G401 (cell line): Measurements from ENCODE around the gene SOX5. TPM values are rescaled to one million over a fixed set of nuclear protein-coding genes. Genes with fewer than 3 reads are reported as not detected.
"Not testable (repeated sequence)": the region's sequence is repeated elsewhere in the genome, so short reads cannot be mapped to it uniquely, and the experiment has no call there.

Experiments used
- DNase-seq: peaks from one replicate; pipeline ENCODE4 v3.0.0-alpha.2; 2015; ENCODE audit warnings: low spot score
- in situ Hi-C: cut with HindIII; loops from 2 replicates; pipeline ENCODE4 v1.10.0; 2016; ENCODE audit warnings: low sequenced_read_pairs, mixed read lengths
- total RNA-seq: library from RNA; depleted of rRNA; stranded (reverse); fragments of >200 nt; shearing (Covaris generic); gene quantifications from 2 replicates; pipeline ENCODE4 v1.2.3, GENCODE V29; 2014

SOX5 gene
- total RNA-seq, 1 experiment from 2014 or later, result not detected

DNA sequence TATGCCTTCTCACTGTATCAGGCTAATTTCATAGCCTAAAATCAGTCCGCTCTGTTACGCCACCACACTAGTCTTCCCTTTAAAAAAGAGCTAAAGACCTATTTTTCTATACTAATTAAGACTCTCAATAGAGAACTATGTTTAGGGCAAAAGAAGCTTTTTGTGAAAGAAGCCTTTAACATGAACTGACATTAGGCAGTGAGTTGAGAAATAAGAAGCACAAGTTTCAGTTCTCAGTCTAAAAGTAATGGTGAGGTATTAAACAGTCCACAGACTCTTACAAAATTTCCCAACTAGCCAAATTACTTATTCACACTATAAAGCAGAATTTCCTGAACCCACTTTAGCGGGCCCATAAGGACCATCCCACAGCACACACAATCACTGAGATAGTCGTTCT lies 93.7 kb downstream of the SOX5 start:
- in situ Hi-C loops, result no loop called here

DNA sequence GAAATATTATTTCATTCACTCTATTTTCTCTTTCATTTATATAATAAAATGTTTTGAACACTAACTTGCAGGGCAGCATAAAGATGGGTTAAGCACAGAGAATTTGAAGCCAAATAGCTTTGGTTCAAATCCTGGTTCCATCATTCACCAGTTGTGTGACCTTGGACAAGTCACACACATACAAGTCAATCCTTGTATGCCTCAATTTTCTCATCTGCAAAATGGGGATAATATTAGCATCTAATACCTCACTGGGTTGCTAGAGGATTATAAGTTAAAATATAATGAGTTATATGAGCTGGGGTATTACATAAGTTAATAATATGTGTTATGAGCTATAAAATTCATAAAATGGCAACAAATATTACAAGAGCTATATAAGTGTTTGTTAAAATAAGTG lies 94.9 kb downstream of the SOX5 start:
- in situ Hi-C loops, result no loop called here
- DNase-seq, result no peak

More for the DNA sequence above, 93.7 kb downstream of the SOX5 start:
- DNase-seq, result no peak

DNA sequence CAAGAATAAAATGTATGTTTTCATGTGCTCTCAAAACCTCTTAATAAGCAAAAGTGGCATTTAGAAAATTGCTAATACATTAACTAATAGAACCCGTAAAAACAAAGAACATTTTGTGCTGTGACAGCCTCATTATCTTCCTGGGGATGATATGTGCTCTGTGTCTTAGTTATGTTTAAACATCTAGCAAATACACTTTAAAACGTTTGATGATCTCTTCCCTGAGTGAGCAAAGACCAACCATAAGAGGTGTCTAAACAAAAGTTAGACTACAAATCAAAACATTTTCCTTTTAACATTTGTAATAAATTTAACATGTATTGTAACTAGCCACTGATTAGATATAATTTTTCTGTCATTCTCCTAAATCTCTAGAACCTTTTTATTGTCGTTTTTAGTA lies 95.8 kb downstream of the SOX5 start:
- no peak for DNase-seq
- in situ Hi-C loops, result no loop called here

DNA sequence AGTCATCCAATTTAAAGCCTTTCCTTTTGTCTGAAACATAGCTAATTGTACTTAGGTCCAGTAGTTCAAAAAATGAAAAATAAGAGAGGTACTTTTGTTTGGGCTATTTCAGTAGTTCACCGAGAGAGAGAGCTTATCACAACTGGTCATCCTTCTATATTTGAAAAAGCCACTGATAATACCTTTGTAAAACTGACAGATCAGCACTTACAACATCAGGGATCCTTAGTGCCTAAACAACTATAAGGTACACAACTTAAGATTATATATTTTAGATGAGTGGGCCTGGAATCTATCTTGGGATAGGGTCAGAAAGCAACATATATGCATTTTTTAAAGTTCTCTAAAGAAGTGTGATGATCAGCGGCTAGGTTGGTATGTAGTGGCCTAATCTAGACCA lies 97.9 kb downstream of the SOX5 start:
- in situ Hi-C loops, result no loop called here
- DNase-seq, result no peak

DNA sequence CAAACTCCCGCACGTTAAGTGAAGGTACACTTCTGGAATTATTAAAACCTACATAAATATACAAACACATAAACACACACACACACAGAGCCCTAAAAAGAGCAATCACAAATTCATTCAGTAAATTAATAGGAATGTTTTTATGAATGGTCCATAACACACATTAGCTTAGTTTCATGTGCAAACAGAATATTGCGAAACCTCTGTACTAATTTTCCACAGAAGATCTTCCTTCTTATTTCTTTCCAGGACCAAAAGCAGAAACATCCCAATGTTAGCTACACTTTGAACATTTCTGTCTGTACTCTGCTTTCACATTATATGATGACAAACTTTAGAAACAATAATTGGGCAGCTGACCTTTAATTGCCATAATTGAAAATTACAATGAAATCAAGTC lies 101.6 kb downstream of the SOX5 start:
- in situ Hi-C loops, result no loop called here
- DNase-seq, result no peak

DNA sequence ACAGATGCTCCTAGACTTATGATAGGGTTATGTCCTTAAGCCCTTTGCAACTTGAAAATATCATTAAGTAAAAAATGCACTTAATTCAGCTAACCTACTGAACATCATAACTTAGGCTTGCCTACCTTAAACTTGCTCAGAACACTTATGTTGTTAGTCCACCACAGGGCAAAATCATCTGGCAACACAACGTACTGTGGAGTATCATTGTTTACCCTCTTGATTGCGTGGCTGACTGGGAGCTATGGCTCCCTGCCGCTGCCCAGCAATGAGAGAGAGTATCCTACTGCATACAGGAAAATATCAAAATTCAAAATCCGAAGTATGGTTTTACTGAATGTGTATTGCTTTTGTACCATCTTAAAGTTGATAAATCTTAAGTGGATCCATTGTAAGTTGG lies 105.5 kb downstream of the SOX5 start:
- in situ Hi-C loops, result no loop called here
- DNase-seq, result no peak

DNA sequence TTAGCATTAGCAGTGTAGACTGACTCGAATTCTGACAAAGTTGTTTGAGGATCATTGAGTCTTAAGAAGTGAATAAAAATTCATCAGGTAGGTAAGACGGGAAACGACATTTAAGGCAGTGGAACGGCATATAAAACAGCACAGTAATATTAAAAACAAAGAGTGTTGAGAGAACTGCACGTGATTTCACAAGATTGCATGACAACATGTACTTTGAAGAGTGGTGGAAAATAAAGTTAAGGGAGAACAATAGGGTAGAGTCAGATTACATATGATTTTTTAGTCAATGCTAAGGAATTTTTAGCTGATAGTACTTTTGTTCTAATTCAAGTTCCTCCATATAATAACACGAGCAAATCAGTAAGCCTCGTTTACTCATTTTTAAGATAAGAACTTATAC lies 115.4 kb downstream of the SOX5 start:
- in situ Hi-C loops, result no loop called here
- DNase-seq, result no peak

DNA sequence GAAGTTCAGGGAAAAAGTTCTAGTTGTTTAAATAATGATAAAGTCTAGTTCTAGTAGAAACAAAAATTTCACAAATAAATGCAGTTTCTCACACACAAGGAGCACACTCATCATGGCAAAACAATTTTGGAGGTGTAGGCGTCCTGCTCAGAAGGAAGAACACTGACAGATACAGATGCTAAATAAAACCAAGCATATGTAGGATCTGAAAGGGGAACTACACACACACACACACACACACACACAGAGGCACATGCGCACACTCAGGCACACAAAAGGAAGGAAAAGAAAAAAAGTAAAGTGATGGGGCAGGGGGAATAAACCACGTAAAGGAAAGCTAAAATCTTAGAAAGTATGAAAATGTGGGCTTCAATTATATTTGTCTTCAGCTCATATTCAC lies 117.7 kb downstream of the SOX5 start:
- in situ Hi-C loops, result no loop called here
- no peak for DNase-seq

DNA sequence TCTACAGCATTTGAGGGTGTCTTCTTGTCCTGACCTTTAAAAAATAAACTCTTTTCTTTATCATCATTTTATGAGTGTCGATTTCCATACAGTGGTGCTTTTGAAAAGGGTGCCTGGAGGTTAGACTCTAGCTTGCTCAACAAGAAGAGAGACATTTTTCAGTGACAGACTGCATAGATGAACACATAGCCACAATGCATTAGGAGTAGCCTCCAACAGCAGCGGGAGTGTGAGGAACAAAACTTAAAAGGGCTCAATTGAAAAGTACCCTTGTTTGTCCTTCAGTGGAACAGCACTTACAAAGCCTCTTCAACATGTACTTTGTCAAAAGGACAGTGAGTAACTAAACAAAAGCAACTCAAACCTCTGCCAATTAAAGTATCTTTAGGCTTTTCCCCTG lies 119.3 kb downstream of the SOX5 start:
- DNase-seq, result no peak
- in situ Hi-C loops, result no loop called here

DNA sequence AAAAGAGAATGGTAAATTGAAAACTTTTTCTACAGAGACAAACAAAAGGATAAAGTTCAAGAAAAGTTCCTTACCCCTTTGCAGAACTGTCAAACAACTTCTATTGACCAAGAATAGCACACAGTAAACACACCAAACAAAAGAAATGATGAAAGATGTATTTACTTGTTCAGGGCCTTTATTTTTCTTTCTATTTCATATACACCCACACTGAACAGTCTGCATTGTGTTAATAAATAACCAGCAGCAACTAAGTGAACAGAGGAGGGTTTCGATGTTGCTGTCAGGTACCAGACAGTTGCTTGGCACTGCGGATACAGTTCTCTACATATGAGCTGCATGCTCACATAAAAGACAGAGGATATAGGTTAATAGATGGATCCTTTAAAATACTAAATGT lies 122.1 kb downstream of the SOX5 start:
- in situ Hi-C loops, result no loop called here

DNA sequence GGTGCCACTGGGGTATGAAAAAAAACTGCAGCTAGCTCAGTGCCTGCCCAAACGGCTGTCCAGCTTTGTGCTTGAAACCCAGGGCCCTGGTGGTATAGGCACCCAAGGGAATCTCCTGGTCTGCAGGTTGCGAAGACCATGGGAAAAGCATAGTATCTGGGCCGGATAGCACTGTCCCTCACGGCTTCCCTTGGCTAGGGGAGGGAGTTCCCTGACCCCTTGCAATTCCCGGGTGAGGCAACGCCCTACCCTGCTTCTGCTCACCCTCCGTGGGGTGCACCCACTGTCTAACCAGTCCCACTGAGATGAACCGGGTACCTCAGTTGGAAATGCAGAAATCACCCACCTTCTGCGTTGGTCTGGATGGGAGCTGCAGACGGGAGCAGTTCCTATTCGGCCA lies 124.3 kb downstream of the SOX5 start:
- in situ Hi-C loops, DNase-seq: not testable (repeated sequence)

More for the DNA sequence above, 122.1 kb downstream of the SOX5 start:
- DNase-seq, result no peak

DNA sequence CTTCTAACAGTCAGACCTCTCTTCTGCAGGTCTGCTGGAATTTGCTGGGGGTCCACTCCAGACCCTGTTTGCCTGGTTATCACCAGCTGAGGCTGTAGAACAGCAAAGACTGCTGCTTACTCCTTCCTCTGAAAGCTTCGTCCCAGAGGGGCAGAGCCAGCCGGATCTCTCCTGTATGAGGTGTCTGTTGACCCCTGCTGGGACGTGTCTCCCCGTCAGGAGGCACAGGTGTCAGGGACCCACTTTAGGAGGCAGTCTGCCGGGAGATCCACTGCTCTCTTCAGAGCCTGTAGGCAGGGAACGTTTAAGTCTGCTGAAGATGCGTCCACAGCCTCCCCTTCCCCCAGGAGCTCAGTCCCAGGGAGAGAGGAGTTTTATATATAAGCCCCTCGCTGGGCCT lies 125.1 kb downstream of the SOX5 start:
- DNase-seq, result no peak
- in situ Hi-C loops, result no loop called here

DNA sequence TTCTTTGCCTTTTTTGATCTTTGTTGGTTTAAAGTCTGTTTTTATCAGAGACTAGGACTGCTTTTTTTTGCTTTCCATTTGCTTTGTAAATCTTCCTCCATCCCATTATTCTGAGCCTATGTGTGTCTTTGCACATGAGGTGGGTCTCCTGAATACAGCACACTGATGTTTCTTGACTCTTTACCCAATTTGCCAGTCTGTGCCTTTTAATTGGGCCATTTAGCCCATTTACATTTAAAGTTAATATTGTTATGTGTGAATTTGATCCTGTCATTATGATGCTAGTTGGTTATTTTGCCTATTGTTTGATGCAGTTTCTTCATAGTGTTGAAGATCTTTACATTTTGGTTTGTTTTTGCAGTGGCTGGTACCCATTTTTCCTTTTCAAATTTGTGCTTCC lies 126.6 kb downstream of the SOX5 start:
- DNase-seq, in situ Hi-C loops: not testable (repeated sequence)

DNA sequence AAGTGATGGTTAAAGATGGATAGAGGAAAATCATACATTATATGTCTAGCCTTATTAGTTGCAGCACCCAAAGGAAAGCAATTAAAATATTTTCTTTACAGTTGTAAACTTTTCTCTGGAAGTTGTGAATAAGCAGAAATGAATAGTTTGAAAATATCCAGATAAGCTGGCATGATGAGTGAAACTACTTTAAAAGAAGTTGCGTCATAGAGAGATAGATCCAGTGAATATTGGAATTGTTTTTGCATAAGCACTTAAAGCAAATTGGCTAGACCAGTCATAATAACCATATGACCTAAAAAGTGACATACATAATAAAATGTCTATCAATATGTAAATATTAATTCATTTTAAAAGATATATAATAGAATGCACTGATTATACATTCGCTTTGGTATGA lies 132.1 kb downstream of the SOX5 start:
- in situ Hi-C loops, result no loop called here
- DNase-seq, result no peak

DNA sequence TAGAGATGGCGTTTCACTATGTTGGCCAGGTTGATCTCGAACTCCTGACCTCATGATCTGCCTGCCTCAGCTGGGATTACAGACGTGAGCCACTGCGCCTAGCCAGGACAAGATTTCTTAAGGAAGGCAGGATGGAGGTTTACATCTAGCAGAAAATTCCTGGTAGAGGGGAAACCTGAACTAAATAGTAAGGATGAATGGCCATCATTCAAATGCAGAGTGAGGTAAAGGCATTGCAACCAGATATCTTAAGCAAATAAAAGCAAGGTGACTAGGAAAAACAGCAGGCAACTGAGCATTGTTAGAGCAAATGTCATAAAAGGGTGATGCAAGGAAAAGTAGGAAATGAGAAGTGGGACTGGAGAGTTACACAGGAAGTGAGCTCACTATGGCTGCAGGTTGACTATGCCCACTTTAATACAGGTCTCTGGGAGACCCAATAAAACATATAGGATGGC lies 133.0 kb downstream of the SOX5 start:
- DNase-seq, result no peak
- in situ Hi-C loops, result no loop called here

DNA sequence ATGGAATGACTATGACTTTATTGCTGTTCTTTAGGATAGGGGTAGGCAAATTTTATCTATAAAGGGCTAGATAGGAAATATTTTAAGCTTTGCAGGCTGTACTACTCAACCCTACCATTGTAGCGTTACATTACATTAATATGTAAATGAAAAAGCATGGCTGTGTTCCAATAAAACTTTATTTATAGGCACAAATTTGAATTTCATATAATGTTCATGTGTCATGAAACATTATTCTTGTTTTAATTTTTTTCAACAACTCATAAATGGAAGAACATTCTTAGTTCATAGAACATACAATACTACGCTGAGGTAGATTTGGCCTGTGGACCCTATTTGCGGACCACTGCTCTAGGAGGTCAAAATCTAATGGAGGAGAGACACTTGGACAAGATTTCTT lies 133.7 kb downstream of the SOX5 start:
- in situ Hi-C loops, result no loop called here
- DNase-seq, result no peak

DNA sequence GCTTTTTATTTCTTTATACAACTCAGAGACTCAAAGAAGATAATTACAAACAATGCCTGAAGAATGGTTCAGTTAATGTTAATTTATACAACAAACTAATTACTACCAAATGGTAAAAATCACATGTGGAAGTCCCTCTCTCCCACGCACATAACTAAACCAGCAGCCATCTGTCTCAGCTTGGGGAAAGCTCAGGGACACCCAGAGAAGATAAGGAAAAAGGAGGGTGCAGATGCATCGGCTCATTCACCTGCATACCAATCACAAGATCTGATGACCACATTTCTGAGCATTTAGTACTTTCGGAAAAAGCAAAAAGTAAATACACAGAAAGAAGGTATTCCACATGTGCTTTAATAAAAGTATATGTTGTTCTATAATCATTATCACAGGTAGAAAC lies 136.3 kb downstream of the SOX5 start:
- no peak for DNase-seq
- in situ Hi-C loops, result no loop called here

DNA sequence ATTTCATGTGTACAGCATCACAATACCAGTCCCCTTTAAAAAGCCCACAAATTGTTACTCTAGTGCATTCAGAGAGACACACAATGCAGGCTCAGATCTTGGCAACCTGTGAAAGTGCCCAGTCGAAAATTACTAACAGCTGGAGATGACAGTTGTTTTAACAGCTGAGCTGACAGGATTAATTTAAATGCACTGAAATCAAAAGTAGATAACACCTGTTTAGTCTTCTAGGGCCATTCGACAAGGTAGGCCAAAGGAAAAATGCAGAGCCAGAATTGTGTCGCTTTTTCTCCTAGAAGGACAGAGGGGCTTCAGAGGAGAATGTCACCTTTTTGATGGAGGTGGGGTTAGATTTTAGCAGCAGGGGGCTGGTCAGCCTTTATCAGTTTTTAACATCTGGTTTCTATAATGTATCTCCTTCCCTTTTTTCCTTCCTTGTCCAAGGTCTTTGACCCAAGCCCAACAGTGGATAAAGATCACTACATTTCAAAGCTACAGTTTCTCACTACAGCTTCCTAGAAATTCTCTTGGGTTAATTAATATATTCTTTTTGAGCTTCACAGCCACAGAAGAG lies 139.1 kb downstream of the SOX5 start:
- in situ Hi-C loops, result no loop called here
- no peak for DNase-seq

DNA sequence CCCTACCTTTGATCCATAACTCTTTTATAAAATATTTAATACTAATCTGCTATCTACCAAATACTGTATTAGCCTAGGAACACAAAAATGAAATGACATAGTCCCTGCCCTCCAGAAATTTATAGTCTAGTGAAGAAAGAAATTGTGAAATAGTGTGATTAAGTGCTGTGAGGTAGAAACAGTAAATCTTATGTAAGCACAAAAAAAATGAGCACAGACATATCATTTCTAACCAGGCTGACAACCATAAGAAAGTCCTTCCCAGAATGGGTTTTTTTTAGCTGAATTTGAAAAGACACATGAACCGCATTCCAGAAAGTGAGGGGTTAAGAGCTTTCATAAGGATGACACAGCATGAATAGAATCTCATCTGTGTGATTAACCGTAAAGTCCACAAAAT lies 145.9 kb downstream of the SOX5 start:
- DNase-seq, result no peak
- in situ Hi-C loops, result no loop called here

DNA sequence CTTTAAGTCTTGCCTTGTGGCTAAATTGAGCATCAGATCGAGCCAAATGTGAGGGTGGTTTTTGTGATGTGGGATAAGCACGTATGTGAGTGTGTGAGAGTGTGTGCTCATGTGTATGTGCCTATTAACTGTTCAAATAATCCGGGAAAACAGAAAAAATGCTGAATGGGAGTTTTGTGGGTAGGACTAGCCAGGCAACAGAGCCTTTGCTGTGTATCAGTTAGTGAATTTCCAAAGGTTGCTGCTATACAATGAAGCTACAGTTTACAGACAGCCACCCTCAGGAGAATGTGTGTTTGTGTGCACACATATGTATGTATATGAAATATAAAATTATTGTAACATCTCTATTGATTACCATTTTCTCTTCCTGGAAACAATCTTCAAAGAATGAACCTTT lies 154.0 kb downstream of the SOX5 start:
- DNase-seq, result no peak
- in situ Hi-C loops, result no loop called here

DNA sequence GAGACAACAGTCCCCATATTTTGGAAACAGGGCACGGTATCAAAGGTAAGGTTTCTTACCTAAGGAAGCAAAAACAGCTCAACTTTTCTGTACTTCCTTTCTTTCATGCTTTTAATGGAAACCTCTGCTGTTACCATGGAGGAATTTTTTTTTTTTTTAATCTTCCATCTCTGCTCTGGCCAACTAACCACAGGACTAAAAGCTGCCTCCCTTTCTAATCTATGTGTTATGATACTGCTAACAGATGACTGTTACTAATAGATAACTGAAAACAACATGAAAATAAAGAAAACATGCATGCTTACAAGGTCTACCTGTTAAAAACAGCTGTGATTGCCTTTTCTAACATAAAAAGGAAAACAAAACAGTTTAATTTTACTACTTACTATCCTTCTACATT lies 168.4 kb downstream of the SOX5 start:
- DNase-seq, result no peak
- in situ Hi-C loops, result no loop called here

DNA sequence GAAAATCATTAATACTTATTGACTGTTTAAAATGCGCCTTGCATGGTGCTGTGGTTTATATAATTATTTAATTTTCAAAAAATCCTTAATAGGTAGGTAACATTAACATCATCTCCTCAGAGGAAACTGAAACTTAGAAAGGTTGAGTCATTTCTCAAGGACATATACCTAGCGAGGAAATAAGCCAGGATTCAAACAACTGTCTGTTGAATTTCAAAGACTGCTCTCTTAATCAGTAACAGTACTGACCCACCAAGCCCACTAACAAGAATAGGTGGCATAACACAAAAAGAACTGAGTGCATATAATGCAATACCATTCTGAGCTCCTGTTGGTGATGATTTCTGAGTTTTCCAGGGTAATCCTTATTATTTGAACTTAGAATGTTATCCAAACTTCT lies 174.3 kb downstream of the SOX5 start:
- in situ Hi-C loops, result no loop called here
- no peak for DNase-seq
